Endothelial cell of umbilical vein (primary cell): ENCODE data around the gene CHST14. TPM values are rescaled to one million over a fixed set of nuclear protein-coding genes. Genes with fewer than 3 reads are reported as not detected.
A peak's percentile ranks its signal among the peaks of the same experiment; 100 is the strongest.

Source experiments
- BruUV-seq: library from RNA; stranded (reverse); fragments of 400-500 nt; replicated peaks from 2 replicates; lab custom pipeline; 2021; lab: Mats Ljungman, UMichigan
- CTCF ChIA-PET: fragments of 300-600, 350-600 bp; sonication (Branson Sonifier 250); formaldehyde crosslinking; loops from one replicate; lab custom pipeline; 2021; ENCODE audit warnings: antibody characterized with exemption, inconsistent platforms; lab: Charles Lee
- POLR2A ChIA-PET: fragments of 300-600, 350-600 bp; sonication (Branson Sonifier 250); formaldehyde crosslinking; loops from one replicate; lab custom pipeline; 2021; ENCODE audit warnings: antibody characterized with exemption, inconsistent platforms; lab: Charles Lee
- DNase-seq: peaks from one replicate; pipeline ENCODE4 v3.0.0-alpha.2; 2011; ENCODE audit warnings: low read depth, low spot score
- FAIRE-seq: peaks from 2 replicates; lab custom pipeline; 2011; peaks lifted over from hg19 to GRCh38; lab: Jason Lieb, UNC
- H2AFZ ChIP-seq: 2 replicates; pipeline ENCODE4 v1.6.0; 2012; ENCODE audit warnings: low read depth, low read length, control low read depth, inconsistent platforms
- H3K27ac ChIP-seq: 2 replicates; pipeline ENCODE4 v1.5.1; 2011; ENCODE audit warnings: low read depth, mild to moderate bottlenecking, control low read depth, low read length, moderate library complexity; ENCODE audit not compliant: insufficient read depth
- H3K27me3 ChIP-seq, 2 experiments: 2 replicates each; pipeline versions ENCODE4 v1.6.0 to v1.6.1; 2011; ENCODE audit warnings: low read length in 2 of 2, mixed read lengths in 1 of 2; ENCODE audit not compliant: control insufficient read depth in 2 of 2, insufficient read depth in 2 of 2
- H3K36me3 ChIP-seq, 2 experiments: 2 replicates in 1 of 2; 3 replicates in 1 of 2; pipeline ENCODE4 v1.5.1; 2011; ENCODE audit warnings: low read length in 2 of 2, mild to moderate bottlenecking in 1 of 2, moderate library complexity in 1 of 2; ENCODE audit not compliant: control insufficient read depth in 2 of 2, insufficient read depth in 2 of 2; ENCODE audit errors: extremely low read depth in 1 of 2
- H3K4me1 ChIP-seq: 3 replicates; pipeline ENCODE4 v1.5.1; 2011; ENCODE audit warnings: mild to moderate bottlenecking, low read length; ENCODE audit not compliant: control insufficient read depth, insufficient read depth; ENCODE audit errors: extremely low read depth
- H3K4me2 ChIP-seq: 2 replicates; pipeline ENCODE4 v1.6.1; 2011; ENCODE audit warnings: low read length, control low read depth, mixed read lengths; ENCODE audit not compliant: insufficient read depth
- H3K4me3 ChIP-seq, 3 experiments: fragments of 200-600 bp in 1 of 3; sonication (generic), shearing (Covaris generic) in 1 of 3; replicated peaks in 1 of 3; 2 replicates each; pipeline ENCODE4 v1.5.1; 2011 to 2016; ENCODE audit warnings: control low read depth in 3 of 3, low read length in 3 of 3, mild to moderate bottlenecking in 2 of 3, inconsistent platforms in 1 of 3, low read depth in 1 of 3, moderate library complexity in 1 of 3; ENCODE audit not compliant: insufficient read depth in 1 of 3
- H3K79me2 ChIP-seq: 2 replicates; pipeline ENCODE4 v1.6.0; 2012; ENCODE audit warnings: low read length, inconsistent platforms; ENCODE audit not compliant: control insufficient read depth, insufficient read depth
- H3K9ac ChIP-seq: replicated peaks from 2 replicates; pipeline ENCODE3; 2011; ENCODE audit warnings: low read length, control low read depth; ENCODE audit not compliant: insufficient read depth; ENCODE audit errors: extremely low read depth
- H3K9me1 ChIP-seq: replicated peaks from 3 replicates; pipeline ENCODE4 v1.6.0; 2011; ENCODE audit warnings: mild to moderate bottlenecking, low read length; ENCODE audit not compliant: control insufficient read depth, insufficient read depth; ENCODE audit errors: extremely low read depth
- H3K9me3 ChIP-seq: replicated peaks from 2 replicates; pipeline ENCODE4 v1.5.1; 2012; ENCODE audit warnings: low read length, inconsistent platforms; ENCODE audit not compliant: control insufficient read depth, insufficient read depth
- H4K20me1 ChIP-seq: replicated peaks from 2 replicates; pipeline ENCODE3; 2011; ENCODE audit warnings: mild to moderate bottlenecking, low read length; ENCODE audit not compliant: control insufficient read depth, insufficient read depth; ENCODE audit errors: extremely low read depth
- CTCF ChIP-seq, 2 donors: IDR thresholded peaks; 1 replicate in 1 of 2; 2 replicates in 1 of 2; pipeline ENCODE4 v1.5.1; 2011; ENCODE audit warnings: low read length in 2 of 2, mild to moderate bottlenecking in 2 of 2, moderate library complexity in 2 of 2, control low read depth in 1 of 2, inconsistent platforms in 1 of 2, low read depth in 1 of 2; ENCODE audit not compliant: insufficient read depth in 1 of 2; ENCODE audit errors: extremely low read depth in 1 of 2
- EZH2 ChIP-seq: IDR thresholded peaks from 2 replicates; pipeline ENCODE4 v1.6.1; 2012; ENCODE audit warnings: borderline replicate concordance, low read depth, mild to moderate bottlenecking, moderate library complexity, low read length, inconsistent platforms; ENCODE audit not compliant: severe bottlenecking
- FOS ChIP-seq: IDR thresholded peaks from 2 replicates; pipeline ENCODE4 v1.6.1; 2011; ENCODE audit warnings: mild to moderate bottlenecking, low read length, moderate library complexity, borderline replicate concordance; ENCODE audit not compliant: insufficient read depth
- GATA2 ChIP-seq: IDR thresholded peaks from 2 replicates; pipeline ENCODE4 v1.7.0; 2011; ENCODE audit warnings: low read depth, mild to moderate bottlenecking, moderate library complexity, mixed read lengths, low read length; ENCODE audit not compliant: insufficient read length, insufficient read depth
- JUN ChIP-seq: IDR thresholded peaks from 2 replicates; pipeline ENCODE4 v1.6.1; 2011; ENCODE audit warnings: borderline replicate concordance, low read depth; ENCODE audit not compliant: insufficient read length, insufficient read depth
- MYC ChIP-seq: IDR thresholded peaks from one replicate; pipeline ENCODE4 v1.6.1; 2011; ENCODE audit warnings: mild to moderate bottlenecking, low read depth, low read length
- POLR2A ChIP-seq: IDR thresholded peaks from 2 replicates; pipeline ENCODE4 v1.6.1; 2012; ENCODE audit warnings: low read depth, mild to moderate bottlenecking, control low read depth, low read length
- POLR2AphosphoS5 ChIP-seq: IDR thresholded peaks from 2 replicates; pipeline ENCODE4 v1.6.1; 2012; ENCODE audit warnings: low read depth, mild to moderate bottlenecking, control low read depth, low read length, moderate library complexity; ENCODE audit not compliant: insufficient read depth
- dilution Hi-C: fragments of 300-500 bp; cut with MboI; formaldehyde crosslinking; loops from one replicate; pipeline ENCODE4 v1.15.0; 2019; ENCODE audit warnings: low sequenced_read_pairs; ENCODE audit not compliant: extremely low pct_ligation_motif_present
- intact Hi-C: fragments of 100-400 bp; cut with micrococcal nuclease; formaldehyde crosslinking; loops from one replicate; pipeline ENCODE4 v1.10.0; 2022
- polyA plus RNA-seq, 4 experiments: library from polyadenylated mRNA; depleted of rRNA in 3 of 4; stranded (reverse) in 3 of 4; unstranded in 1 of 4; fragments of >200 nt; gene quantifications; 2 replicates each; pipeline versions ENCODE4 v1.2.1 to v1.2.3, GENCODE V29; 2011 to 2012; ENCODE audit warnings: missing spikeins in 1 of 4
- total RNA-seq: library from RNA; stranded (reverse); gene quantifications from 2 replicates; pipeline ENCODE4 v1.2.3, GENCODE V29; 2021
- TF ChIP-seq, protein P1 (sequence below): IDR thresholded peaks from 2 replicates; pipeline ENCODE4 v1.6.1; 2011; ENCODE audit not compliant: insufficient read depth, insufficient read length

CHST14 gene
- total and polyA plus RNA-seq, 2 donors (not counting 3 experiments of a cell fraction or from before 2014, with no cell fraction given): 35.1 to 49.2 TPM

- H3K9ac ChIP-seq: peak overlapping the region; percentile 35
- dilution Hi-C loops: no loop called here
- no peaks in the 10 kb centered on the region for H3K4me1 ChIP-seq
- FAIRE-seq: peak; percentile 79
- peak overlapping the region; percentile 82 for H2AFZ ChIP-seq
- ChIA-PET CTCF (no interaction called here), POLR2A (no interaction called here)
- peak; percentile 47 for DNase-seq
- no peaks in the 10 kb centered on the region for H3K79me2 ChIP-seq
- no peak overlapping the region for H3K27ac ChIP-seq
- H3K4me3 ChIP-seq: peak overlapping the region; percentile 9 to 41 (median 24)
- H3K36me3 ChIP-seq: no peaks in the 10 kb centered on the region
- peak overlapping the region; percentile 53 for H3K4me2 ChIP-seq
- H3K27me3 ChIP-seq: peaks cover 0 to 2% of the 10 kb centered on the region in 2 experiments
- H4K20me1 ChIP-seq: no peaks in the 10 kb centered on the region
- intact Hi-C loops: no loop called here
- no TSS peak for BruUV-seq
- no peaks in the 10 kb centered on the region for H3K9me1 ChIP-seq
- TF ChIP-seq, protein P1, sequence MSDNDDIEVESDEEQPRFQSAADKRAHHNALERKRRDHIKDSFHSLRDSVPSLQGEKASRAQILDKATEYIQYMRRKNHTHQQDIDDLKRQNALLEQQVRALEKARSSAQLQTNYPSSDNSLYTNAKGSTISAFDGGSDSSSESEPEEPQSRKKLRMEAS: no peak
- TF ChIP-seq CTCF (IDR thresholded peaks at IDR 0.05; ENCODE audit: extremely low read depth in 1 of 2, insufficient read depth in 1 of 2, low read depth in 1 of 2, low read length in 2 of 2) (no peak), POLR2A (no peak), GATA2 (no peak), POLR2AphosphoS5 (peak; percentile 20), MYC (no peak), FOS (no peak), JUN (no peak), EZH2 (peak; percentile 38)
- H3K9me3 ChIP-seq: no peaks in the 10 kb centered on the region
Observed at GRCh38 chr15:40511472-40512133, 40.8 kb downstream of the CHST14 start.
